Measurements from ENCODE around the gene E2F4. TPM values are rescaled to one million over a fixed set of nuclear protein-coding genes. Genes with fewer than 3 reads are reported as not detected.
A peak's percentile ranks its signal among the peaks of the same experiment; 100 is the strongest.

Gene E2F4
- total and polyA plus RNA-seq, 2 of the 13 experiments (the other 11 are each of a cell fraction or from before 2014, with no cell fraction given), result 84.8 to 91.2 TPM

DNA sequence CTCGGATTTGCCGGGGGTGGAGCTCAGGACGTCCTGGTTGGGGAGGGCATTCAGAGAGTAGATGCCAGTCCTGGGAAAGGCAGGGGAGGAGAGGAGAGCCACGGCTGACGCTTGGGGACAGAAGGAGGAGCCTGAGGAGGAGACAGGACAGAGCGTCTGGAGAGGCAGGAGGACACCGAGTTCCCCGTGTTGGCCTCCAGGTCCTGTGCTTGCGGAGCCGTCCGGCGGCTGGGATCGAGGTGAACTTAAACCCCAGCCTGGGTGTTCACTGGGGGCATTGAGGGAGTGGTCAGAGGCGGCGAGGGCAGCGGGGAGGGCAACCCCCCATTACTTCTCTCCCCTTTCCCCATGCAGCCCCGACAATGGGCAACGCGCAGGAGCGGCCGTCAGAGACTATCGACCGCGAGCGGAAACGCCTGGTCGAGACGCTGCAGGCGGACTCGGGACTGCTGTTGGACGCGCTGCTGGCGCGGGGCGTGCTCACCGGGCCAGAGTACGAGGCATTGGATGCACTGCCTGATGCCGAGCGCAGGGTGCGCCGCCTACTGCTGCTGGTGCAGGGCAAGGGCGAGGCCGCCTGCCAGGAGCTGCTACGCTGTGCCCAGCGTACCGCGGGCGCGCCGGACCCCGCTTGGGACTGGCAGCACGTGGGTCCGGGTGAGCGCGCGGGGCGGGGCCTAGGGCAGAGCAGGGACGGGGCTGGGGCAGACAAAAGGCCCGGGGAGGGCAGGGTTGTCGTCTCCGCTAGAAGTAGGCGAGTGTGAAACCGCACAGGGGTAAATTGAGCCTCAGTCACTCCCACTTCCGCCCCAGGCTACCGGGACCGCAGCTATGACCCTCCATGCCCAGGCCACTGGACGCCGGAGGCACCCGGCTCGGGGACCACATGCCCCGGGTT, 17.9 kb upstream of the E2F4 start (continued):
- TF ChIP-seq, protein P1, sequence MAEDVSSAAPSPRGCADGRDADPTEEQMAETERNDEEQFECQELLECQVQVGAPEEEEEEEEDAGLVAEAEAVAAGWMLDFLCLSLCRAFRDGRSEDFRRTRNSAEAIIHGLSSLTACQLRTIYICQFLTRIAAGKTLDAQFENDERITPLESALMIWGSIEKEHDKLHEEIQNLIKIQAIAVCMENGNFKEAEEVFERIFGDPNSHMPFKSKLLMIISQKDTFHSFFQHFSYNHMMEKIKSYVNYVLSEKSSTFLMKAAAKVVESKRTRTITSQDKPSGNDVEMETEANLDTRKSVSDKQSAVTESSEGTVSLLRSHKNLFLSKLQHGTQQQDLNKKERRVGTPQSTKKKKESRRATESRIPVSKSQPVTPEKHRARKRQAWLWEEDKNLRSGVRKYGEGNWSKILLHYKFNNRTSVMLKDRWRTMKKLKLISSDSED (CRISPR knock-in tag; IDR thresholded peaks at IDR 0.05), result no peak
- TF ChIP-seq DNMT1 (CRISPR knock-in tag; IDR thresholded peaks at IDR 0.05) (peak; percentile 78; the same call in 1 of the 2 replicates), ZC3H4 (CRISPR knock-in tag; IDR thresholded peaks at IDR 0.05; ENCODE audit: borderline replicate concordance) (no peak), MAZ (IDR thresholded peaks at IDR 0.05; ENCODE audit: borderline replicate concordance, low read depth, low read length) (no peak), MAZ (CRISPR knock-in tag; IDR thresholded peaks at IDR 0.05; ENCODE audit: low read depth) (peak; percentile 86), HDAC6 (IDR thresholded peaks at IDR 0.05; ENCODE audit: low read depth, low read length) (no peak), KMT2A (CRISPR knock-in tag; IDR thresholded peaks at IDR 0.05) (peak; percentile 90), ELF3 (CRISPR knock-in tag; IDR thresholded peaks at IDR 0.05) (peak; percentile 90), GTF2F1 (IDR thresholded peaks at IDR 0.05; ENCODE audit: low read length) (no peak), ZNF530 (CRISPR knock-in tag; IDR thresholded peaks at IDR 0.05; ENCODE audit: low read depth) (no peak; the same call in 1 of the 2 replicates), SAFB2 (CRISPR knock-in tag; IDR thresholded peaks at IDR 0.05; ENCODE audit: borderline replicate concordance, low read depth) (0 out of 2 replicates have a peak, but pooled peaks have one; percentile 48)
- TF ChIP-seq, protein P2, sequence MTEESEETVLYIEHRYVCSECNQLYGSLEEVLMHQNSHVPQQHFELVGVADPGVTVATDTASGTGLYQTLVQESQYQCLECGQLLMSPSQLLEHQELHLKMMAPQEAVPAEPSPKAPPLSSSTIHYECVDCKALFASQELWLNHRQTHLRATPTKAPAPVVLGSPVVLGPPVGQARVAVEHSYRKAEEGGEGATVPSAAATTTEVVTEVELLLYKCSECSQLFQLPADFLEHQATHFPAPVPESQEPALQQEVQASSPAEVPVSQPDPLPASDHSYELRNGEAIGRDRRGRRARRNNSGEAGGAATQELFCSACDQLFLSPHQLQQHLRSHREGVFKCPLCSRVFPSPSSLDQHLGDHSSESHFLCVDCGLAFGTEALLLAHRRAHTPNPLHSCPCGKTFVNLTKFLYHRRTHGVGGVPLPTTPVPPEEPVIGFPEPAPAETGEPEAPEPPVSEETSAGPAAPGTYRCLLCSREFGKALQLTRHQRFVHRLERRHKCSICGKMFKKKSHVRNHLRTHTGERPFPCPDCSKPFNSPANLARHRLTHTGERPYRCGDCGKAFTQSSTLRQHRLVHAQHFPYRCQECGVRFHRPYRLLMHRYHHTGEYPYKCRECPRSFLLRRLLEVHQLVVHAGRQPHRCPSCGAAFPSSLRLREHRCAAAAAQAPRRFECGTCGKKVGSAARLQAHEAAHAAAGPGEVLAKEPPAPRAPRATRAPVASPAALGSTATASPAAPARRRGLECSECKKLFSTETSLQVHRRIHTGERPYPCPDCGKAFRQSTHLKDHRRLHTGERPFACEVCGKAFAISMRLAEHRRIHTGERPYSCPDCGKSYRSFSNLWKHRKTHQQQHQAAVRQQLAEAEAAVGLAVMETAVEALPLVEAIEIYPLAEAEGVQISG (CRISPR knock-in tag; IDR thresholded peaks at IDR 0.05), result peak; percentile 87; the same call in 1 of the 2 replicates
- TF ChIP-seq, protein P3, sequence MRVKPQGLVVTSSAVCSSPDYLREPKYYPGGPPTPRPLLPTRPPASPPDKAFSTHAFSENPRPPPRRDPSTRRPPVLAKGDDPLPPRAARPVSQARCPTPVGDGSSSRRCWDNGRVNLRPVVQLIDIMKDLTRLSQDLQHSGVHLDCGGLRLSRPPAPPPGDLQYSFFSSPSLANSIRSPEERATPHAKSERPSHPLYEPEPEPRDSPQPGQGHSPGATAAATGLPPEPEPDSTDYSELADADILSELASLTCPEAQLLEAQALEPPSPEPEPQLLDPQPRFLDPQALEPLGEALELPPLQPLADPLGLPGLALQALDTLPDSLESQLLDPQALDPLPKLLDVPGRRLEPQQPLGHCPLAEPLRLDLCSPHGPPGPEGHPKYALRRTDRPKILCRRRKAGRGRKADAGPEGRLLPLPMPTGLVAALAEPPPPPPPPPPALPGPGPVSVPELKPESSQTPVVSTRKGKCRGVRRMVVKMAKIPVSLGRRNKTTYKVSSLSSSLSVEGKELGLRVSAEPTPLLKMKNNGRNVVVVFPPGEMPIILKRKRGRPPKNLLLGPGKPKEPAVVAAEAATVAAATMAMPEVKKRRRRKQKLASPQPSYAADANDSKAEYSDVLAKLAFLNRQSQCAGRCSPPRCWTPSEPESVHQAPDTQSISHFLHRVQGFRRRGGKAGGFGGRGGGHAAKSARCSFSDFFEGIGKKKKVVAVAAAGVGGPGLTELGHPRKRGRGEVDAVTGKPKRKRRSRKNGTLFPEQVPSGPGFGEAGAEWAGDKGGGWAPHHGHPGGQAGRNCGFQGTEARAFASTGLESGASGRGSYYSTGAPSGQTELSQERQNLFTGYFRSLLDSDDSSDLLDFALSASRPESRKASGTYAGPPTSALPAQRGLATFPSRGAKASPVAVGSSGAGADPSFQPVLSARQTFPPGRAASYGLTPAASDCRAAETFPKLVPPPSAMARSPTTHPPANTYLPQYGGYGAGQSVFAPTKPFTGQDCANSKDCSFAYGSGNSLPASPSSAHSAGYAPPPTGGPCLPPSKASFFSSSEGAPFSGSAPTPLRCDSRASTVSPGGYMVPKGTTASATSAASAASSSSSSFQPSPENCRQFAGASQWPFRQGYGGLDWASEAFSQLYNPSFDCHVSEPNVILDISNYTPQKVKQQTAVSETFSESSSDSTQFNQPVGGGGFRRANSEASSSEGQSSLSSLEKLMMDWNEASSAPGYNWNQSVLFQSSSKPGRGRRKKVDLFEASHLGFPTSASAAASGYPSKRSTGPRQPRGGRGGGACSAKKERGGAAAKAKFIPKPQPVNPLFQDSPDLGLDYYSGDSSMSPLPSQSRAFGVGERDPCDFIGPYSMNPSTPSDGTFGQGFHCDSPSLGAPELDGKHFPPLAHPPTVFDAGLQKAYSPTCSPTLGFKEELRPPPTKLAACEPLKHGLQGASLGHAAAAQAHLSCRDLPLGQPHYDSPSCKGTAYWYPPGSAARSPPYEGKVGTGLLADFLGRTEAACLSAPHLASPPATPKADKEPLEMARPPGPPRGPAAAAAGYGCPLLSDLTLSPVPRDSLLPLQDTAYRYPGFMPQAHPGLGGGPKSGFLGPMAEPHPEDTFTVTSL (CRISPR knock-in tag; IDR thresholded peaks at IDR 0.05; ENCODE audit: borderline replicate concordance), result peak; percentile 71
- TF ChIP-seq, protein P4, sequence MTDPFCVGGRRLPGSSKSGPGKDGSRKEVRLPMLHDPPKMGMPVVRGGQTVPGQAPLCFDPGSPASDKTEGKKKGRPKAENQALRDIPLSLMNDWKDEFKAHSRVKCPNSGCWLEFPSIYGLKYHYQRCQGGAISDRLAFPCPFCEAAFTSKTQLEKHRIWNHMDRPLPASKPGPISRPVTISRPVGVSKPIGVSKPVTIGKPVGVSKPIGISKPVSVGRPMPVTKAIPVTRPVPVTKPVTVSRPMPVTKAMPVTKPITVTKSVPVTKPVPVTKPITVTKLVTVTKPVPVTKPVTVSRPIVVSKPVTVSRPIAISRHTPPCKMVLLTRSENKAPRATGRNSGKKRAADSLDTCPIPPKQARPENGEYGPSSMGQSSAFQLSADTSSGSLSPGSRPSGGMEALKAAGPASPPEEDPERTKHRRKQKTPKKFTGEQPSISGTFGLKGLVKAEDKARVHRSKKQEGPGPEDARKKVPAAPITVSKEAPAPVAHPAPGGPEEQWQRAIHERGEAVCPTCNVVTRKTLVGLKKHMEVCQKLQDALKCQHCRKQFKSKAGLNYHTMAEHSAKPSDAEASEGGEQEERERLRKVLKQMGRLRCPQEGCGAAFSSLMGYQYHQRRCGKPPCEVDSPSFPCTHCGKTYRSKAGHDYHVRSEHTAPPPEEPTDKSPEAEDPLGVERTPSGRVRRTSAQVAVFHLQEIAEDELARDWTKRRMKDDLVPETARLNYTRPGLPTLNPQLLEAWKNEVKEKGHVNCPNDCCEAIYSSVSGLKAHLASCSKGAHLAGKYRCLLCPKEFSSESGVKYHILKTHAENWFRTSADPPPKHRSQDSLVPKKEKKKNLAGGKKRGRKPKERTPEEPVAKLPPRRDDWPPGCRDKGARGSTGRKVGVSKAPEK (CRISPR knock-in tag; IDR thresholded peaks at IDR 0.05; ENCODE audit: borderline replicate concordance), result peak; percentile 91; the same call in 1 of the 2 replicates
